ENCODE data around the gene TEKT4. TPM values are rescaled to one million over a fixed set of nuclear protein-coding genes. Genes with fewer than 3 reads are reported as not detected.

TEKT4 gene
- total and polyA plus RNA-seq, 2 donors (not counting 3 experiments of a cell fraction or from before 2014, with no cell fraction given), result not detected

DNA sequence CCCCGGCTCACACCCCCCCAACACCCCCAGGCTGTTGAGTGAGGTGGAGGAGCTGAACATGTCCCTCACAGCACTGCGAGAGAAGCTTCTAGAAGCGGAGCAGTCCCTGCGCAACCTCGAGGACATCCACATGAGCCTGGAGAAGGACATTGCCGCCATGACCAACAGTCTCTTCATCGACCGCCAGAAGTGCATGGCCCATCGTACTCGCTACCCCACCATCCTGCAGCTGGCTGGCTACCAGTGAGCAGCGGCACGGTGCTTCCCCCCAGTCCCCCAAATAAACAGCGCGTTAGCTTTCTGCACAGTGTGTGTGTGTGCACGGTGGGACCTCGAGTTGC lies 5.3 kb downstream of the TEKT4 start:
- Histone ChIP-seq H3K27ac (ENCODE audit: insufficient read depth, low read depth, low read length) (no peak overlapping the region), H3K4me2 (ENCODE audit: insufficient read depth, low read length) (no peak overlapping the region), H2AFZ (ENCODE audit: low read depth, low read length) (no peak overlapping the region), H3K36me3 (ENCODE audit: control insufficient read depth in 2 of 2, extremely low read depth in 1 of 2, insufficient read depth in 2 of 2, low read length in 2 of 2) (no peaks in the 10 kb centered on the region), H3K79me2 (ENCODE audit: control insufficient read depth, insufficient read depth, low read length) (no peaks in the 10 kb centered on the region), H3K9ac (replicated peaks; ENCODE audit: extremely low read depth, insufficient read depth, low read length) (no peak overlapping the region), H3K9me1 (replicated peaks; ENCODE audit: control insufficient read depth, extremely low read depth, insufficient read depth, low read length) (no peaks in the 10 kb centered on the region), H3K27me3 (ENCODE audit: control insufficient read depth in 2 of 2, insufficient read depth in 2 of 2, low read length in 2 of 2) (no peaks in the 10 kb centered on the region), H3K4me3 (replicated peaks in 1 of 3; ENCODE audit: insufficient read depth in 1 of 3, low read depth in 1 of 3, low read length in 3 of 3) (no peak overlapping the region), H3K4me1 (ENCODE audit: control insufficient read depth, extremely low read depth, insufficient read depth, low read length) (no peaks in the 10 kb centered on the region), H4K20me1 (replicated peaks; ENCODE audit: control insufficient read depth, extremely low read depth, insufficient read depth, low read length) (no peaks in the 10 kb centered on the region), H3K9me3 (replicated peaks; ENCODE audit: control insufficient read depth, insufficient read depth, low read length) (no peaks in the 10 kb centered on the region)
- CTCF ChIA-PET, result no interaction called here
- DNase-seq (ENCODE audit: low read depth, low spot score) (no peak), FAIRE-seq (no peak)
- intact Hi-C loops (cut with micrococcal nuclease), result no loop called here
- no TSS peak for BruUV-seq (replicated peaks)
- TF ChIP-seq GATA2 (IDR thresholded peaks at IDR 0.05; ENCODE audit: insufficient read depth, insufficient read length, low read depth, low read length) (no peak), JUN (IDR thresholded peaks at IDR 0.05; ENCODE audit: borderline replicate concordance, insufficient read depth, insufficient read length, low read depth) (no peak), FOS (IDR thresholded peaks at IDR 0.05; ENCODE audit: borderline replicate concordance, insufficient read depth, low read length) (no peak), EZH2 (IDR thresholded peaks at IDR 0.05; ENCODE audit: borderline replicate concordance, low read depth, low read length, severe bottlenecking) (no peak), POLR2A (IDR thresholded peaks at IDR 0.05; ENCODE audit: low read depth, low read length) (no peak), POLR2AphosphoS5 (IDR thresholded peaks at IDR 0.05; ENCODE audit: insufficient read depth, low read depth, low read length) (no peak), MYC (IDR thresholded peaks at IDR 0.05; ENCODE audit: low read depth, low read length) (no peak)
- TF ChIP-seq, protein P1, sequence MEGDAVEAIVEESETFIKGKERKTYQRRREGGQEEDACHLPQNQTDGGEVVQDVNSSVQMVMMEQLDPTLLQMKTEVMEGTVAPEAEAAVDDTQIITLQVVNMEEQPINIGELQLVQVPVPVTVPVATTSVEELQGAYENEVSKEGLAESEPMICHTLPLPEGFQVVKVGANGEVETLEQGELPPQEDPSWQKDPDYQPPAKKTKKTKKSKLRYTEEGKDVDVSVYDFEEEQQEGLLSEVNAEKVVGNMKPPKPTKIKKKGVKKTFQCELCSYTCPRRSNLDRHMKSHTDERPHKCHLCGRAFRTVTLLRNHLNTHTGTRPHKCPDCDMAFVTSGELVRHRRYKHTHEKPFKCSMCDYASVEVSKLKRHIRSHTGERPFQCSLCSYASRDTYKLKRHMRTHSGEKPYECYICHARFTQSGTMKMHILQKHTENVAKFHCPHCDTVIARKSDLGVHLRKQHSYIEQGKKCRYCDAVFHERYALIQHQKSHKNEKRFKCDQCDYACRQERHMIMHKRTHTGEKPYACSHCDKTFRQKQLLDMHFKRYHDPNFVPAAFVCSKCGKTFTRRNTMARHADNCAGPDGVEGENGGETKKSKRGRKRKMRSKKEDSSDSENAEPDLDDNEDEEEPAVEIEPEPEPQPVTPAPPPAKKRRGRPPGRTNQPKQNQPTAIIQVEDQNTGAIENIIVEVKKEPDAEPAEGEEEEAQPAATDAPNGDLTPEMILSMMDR (IDR thresholded peaks at IDR 0.05; ENCODE audit: extremely low read depth in 1 of 2, insufficient read depth in 1 of 2, low read depth in 1 of 2, low read length in 2 of 2), result no peak
- TF ChIP-seq, protein P2, sequence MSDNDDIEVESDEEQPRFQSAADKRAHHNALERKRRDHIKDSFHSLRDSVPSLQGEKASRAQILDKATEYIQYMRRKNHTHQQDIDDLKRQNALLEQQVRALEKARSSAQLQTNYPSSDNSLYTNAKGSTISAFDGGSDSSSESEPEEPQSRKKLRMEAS (IDR thresholded peaks at IDR 0.05; ENCODE audit: insufficient read depth, insufficient read length), result no peak
- dilution Hi-C loops (cut with MboI; ENCODE audit: extremely low pct_ligation_motif_present, low sequenced_read_pairs), result no loop called here
- POLR2A ChIA-PET, result no interaction called here

Measured in endothelial cell of umbilical vein (primary cell).